GM12878 (cell line): ENCODE measurements around the gene MAD1L1. TPM values are rescaled to one million over a fixed set of nuclear protein-coding genes. Genes with fewer than 3 reads are reported as not detected.

Experiments used
- NR2C2 ChIP-seq: IDR thresholded peaks from 2 replicates; pipeline ENCODE4 v1.6.1; 2011; ENCODE audit warnings: borderline replicate concordance, low read depth; ENCODE audit not compliant: control insufficient read depth, insufficient read length
- PAX5 ChIP-seq: IDR thresholded peaks from 2 replicates; pipeline ENCODE4 v1.6.1; 2011; ENCODE audit warnings: low read depth, low read length, borderline replicate concordance
- SPI1 ChIP-seq: IDR thresholded peaks from 2 replicates; pipeline ENCODE4 v1.6.1; 2011; ENCODE audit warnings: low read depth, mild to moderate bottlenecking, low read length, moderate library complexity, borderline replicate concordance; ENCODE audit not compliant: insufficient read depth
- STAT3 ChIP-seq: IDR thresholded peaks from 2 replicates; pipeline ENCODE4 v1.6.1; 2011; ENCODE audit warnings: low read depth, low read length, improper control_type of control experiment
- USF1 ChIP-seq: IDR thresholded peaks from 2 replicates; pipeline ENCODE4 v1.6.1; 2011; ENCODE audit warnings: borderline replicate concordance, low read depth, mild to moderate bottlenecking, moderate library complexity, mixed read lengths, low read length; ENCODE audit not compliant: insufficient read depth; ENCODE audit errors: extremely low read length
- ZBTB40 ChIP-seq: fragments of 450-650 bp; IDR thresholded peaks from 2 replicates; pipeline ENCODE4 v1.6.1; 2016; ENCODE audit warnings: mild to moderate bottlenecking, moderate library complexity, borderline replicate concordance
- polyA plus RNA-seq, 11 experiments: library from polyadenylated mRNA; depleted of rRNA in 4 of 11; unstranded in 6 of 11; stranded (reverse) in 5 of 11; fragments of >200 nt; fragmentation: Nextera tagmentation in 4 of 11; fragmentation: Illumina TruSeq in 1 of 11; extraction: Ambion mirVana in 4 of 11; extraction: Trizol in 1 of 11; gene quantifications; 1 replicate in 1 of 11; 2 replicates in 10 of 11; pipeline versions ENCODE4 v1.2.1 to v1.2.3, GENCODE V29; 2011 to 2016; ENCODE audit warnings: inconsistent platforms in 2 of 11, missing spikeins in 2 of 11, low read depth in 1 of 11
- total RNA-seq, 4 experiments: library from RNA; depleted of rRNA in 3 of 4; stranded (reverse); fragments of >200 nt in 3 of 4; fragmentation: Illumina TruSeq in 1 of 4; extraction: Trizol in 1 of 4; gene quantifications; 2 replicates each; pipeline versions ENCODE4 v1.2.1 to v1.2.3, GENCODE V29; 2013 to 2021

Gene MAD1L1
- total and polyA plus RNA-seq, 10 of the 15 experiments (the other 5 are each of a cell fraction or from before 2014, with no cell fraction given), result 2.2 to 76.8 (median 38.3) TPM

GRCh38 chr7:2042650-2043049 lies 190.1 kb downstream of the MAD1L1 start (continued):
- TF ChIP-seq ZBTB40 (no peak), STAT3 (no peak), PAX5 (no peak), USF1 (no peak), SPI1 (no peak), NR2C2 (no peak)
